Panc1 (cell line): ENCODE measurements around the gene MCM9.

Source experiments
- POLR2AphosphoS5 ChIP-seq: IDR thresholded peaks from 2 replicates; pipeline ENCODE4 v1.6.1; 2012; ENCODE audit warnings: mild to moderate bottlenecking, low read depth, low read length, moderate library complexity
- TCF7L2 ChIP-seq: IDR thresholded peaks from 2 replicates; pipeline ENCODE4 v1.6.1; 2011; ENCODE audit warnings: mild to moderate bottlenecking, low read depth, low read length, inconsistent platforms
- TF ChIP-seq, protein P1 (sequence below): fragments of 450-650 bp; IDR thresholded peaks from 2 replicates; pipeline ENCODE4 v1.5.1; 2017; ENCODE audit warnings: mild to moderate bottlenecking
- TF ChIP-seq, protein P2 (sequence below), 2 experiments: IDR thresholded peaks; 2 replicates each; pipeline ENCODE4 v1.6.1; 2011 to 2012; ENCODE audit warnings: low read depth in 2 of 2, control low read depth in 1 of 2, low read length in 1 of 2, mild to moderate bottlenecking in 1 of 2, moderate library complexity in 1 of 2; ENCODE audit not compliant: insufficient read depth in 1 of 2

DNA sequence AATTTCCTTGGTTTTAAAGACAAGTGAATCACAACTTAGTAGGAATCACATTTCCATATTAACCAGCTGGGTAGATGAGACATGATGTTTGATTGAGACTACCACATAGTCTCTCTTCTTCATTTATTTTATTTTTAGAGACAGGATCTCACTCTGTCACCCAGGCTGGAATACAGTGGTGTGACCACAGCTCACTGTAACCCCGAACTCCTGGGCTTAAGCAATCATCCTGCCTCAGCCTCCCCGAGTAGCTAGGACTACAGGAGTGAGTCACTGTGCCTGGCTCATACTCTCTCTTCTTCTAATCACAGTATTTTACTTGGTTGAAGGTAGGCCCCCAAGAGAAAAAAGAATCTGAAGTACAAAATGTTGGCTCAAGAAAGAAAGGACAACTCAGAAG lies 121.2 kb downstream of the MCM9 start:
- TF ChIP-seq, protein P1, sequence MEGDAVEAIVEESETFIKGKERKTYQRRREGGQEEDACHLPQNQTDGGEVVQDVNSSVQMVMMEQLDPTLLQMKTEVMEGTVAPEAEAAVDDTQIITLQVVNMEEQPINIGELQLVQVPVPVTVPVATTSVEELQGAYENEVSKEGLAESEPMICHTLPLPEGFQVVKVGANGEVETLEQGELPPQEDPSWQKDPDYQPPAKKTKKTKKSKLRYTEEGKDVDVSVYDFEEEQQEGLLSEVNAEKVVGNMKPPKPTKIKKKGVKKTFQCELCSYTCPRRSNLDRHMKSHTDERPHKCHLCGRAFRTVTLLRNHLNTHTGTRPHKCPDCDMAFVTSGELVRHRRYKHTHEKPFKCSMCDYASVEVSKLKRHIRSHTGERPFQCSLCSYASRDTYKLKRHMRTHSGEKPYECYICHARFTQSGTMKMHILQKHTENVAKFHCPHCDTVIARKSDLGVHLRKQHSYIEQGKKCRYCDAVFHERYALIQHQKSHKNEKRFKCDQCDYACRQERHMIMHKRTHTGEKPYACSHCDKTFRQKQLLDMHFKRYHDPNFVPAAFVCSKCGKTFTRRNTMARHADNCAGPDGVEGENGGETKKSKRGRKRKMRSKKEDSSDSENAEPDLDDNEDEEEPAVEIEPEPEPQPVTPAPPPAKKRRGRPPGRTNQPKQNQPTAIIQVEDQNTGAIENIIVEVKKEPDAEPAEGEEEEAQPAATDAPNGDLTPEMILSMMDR = no peak
- TF ChIP-seq, protein P2, sequence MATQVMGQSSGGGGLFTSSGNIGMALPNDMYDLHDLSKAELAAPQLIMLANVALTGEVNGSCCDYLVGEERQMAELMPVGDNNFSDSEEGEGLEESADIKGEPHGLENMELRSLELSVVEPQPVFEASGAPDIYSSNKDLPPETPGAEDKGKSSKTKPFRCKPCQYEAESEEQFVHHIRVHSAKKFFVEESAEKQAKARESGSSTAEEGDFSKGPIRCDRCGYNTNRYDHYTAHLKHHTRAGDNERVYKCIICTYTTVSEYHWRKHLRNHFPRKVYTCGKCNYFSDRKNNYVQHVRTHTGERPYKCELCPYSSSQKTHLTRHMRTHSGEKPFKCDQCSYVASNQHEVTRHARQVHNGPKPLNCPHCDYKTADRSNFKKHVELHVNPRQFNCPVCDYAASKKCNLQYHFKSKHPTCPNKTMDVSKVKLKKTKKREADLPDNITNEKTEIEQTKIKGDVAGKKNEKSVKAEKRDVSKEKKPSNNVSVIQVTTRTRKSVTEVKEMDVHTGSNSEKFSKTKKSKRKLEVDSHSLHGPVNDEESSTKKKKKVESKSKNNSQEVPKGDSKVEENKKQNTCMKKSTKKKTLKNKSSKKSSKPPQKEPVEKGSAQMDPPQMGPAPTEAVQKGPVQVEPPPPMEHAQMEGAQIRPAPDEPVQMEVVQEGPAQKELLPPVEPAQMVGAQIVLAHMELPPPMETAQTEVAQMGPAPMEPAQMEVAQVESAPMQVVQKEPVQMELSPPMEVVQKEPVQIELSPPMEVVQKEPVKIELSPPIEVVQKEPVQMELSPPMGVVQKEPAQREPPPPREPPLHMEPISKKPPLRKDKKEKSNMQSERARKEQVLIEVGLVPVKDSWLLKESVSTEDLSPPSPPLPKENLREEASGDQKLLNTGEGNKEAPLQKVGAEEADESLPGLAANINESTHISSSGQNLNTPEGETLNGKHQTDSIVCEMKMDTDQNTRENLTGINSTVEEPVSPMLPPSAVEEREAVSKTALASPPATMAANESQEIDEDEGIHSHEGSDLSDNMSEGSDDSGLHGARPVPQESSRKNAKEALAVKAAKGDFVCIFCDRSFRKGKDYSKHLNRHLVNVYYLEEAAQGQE (IDR thresholded peaks at IDR 0.05; ENCODE audit: insufficient read depth in 1 of 2, low read depth in 2 of 2, low read length in 1 of 2) = no peak
- no peak for TF ChIP-seq POLR2AphosphoS5
- no peak for TF ChIP-seq TCF7L2
